GM19328 (cell line): ENCODE results near the gene HS3ST4.
"Not testable (repeated sequence)": the region's sequence is repeated elsewhere in the genome, so short reads cannot be mapped to it uniquely, and the experiment has no call there.

ENCODE experiments used
- ATAC-seq: cut with Tn5 transposase; IDR thresholded peaks from one replicate; pipeline ENCODE4 v1.9.1; 2021; ENCODE audit warnings: mild to moderate bottlenecking, moderate library complexity; ENCODE audit not compliant: unreplicated experiment

The HS3ST4 gene

GRCh38 chr16:26070302-26071100 is 378.7 kb downstream of the HS3ST4 start:
- ATAC-seq = no peak

GRCh38 chr16:26071101-26071866 is 379.5 kb downstream of the HS3ST4 start:
- ATAC-seq = no peak

GRCh38 chr16:26078716-26079355 is 387.1 kb downstream of the HS3ST4 start:
- no peak for ATAC-seq

GRCh38 chr16:26087091-26087490 is 395.3 kb downstream of the HS3ST4 start:
- no peak for ATAC-seq

GRCh38 chr16:26091511-26091910 is 399.8 kb downstream of the HS3ST4 start:
- no peak for ATAC-seq

GRCh38 chr16:26098206-26098605 is 406.4 kb downstream of the HS3ST4 start:
- ATAC-seq = not testable (repeated sequence)

GRCh38 chr16:26102369-26102768 is 410.6 kb downstream of the HS3ST4 start:
- ATAC-seq = no peak

- ATAC-seq = no peak
These were observed 417.2 kb downstream of the HS3ST4 start for GRCh38 chr16:26108836-26109505.

- ATAC-seq = no peak
These were observed 420.1 kb downstream of the HS3ST4 start for GRCh38 chr16:26111900-26112299.

GRCh38 chr16:26118575-26118974 is 426.8 kb downstream of the HS3ST4 start:
- no peak for ATAC-seq

GRCh38 chr16:26120729-26121128 is 429.0 kb downstream of the HS3ST4 start:
- ATAC-seq = no peak

GRCh38 chr16:26128296-26128695 is 436.5 kb downstream of the HS3ST4 start:
- no peak for ATAC-seq

- ATAC-seq = no peak
These were observed 438.2 kb downstream of the HS3ST4 start for GRCh38 chr16:26129997-26130396.

GRCh38 chr16:26133416-26134093 is 441.8 kb downstream of the HS3ST4 start:
- ATAC-seq = no peak

GRCh38 chr16:26134588-26134987 is 442.8 kb downstream of the HS3ST4 start:
- ATAC-seq = no peak

GRCh38 chr16:26137956-26138355 is 446.2 kb downstream of the HS3ST4 start:
- ATAC-seq = no peak

GRCh38 chr16:26139091-26139490 is 447.3 kb downstream of the HS3ST4 start:
- no peak for ATAC-seq

GRCh38 chr16:26139884-26140283 is 448.1 kb downstream of the HS3ST4 start:
- no peak for ATAC-seq

GRCh38 chr16:26149364-26150190 is 457.8 kb downstream of the HS3ST4 start:
- ATAC-seq = no peak

- ATAC-seq = no peak
These were observed 463.5 kb downstream of the HS3ST4 start for GRCh38 chr16:26155221-26155620.
